A549 (cell line): ENCODE results near the gene ZNRF3. TPM values are rescaled to one million over a fixed set of nuclear protein-coding genes. Genes with fewer than 3 reads are reported as not detected.

Source experiments
- ATAC-seq, 2 experiments: fragments of 200-7000 bp in 1 of 2; fragments of >200 bp in 1 of 2; cut with Nextera tagmentation in 1 of 2; cut with Tn5 transposase in 1 of 2; 3 replicates each; pipeline versions ENCODE4 v1.8.0 to v1.9.1; 2018 to 2020; ENCODE audit warnings: mild to moderate bottlenecking in 1 of 2, moderate library complexity in 1 of 2
- CTCF ChIA-PET: fragments of 300-600 bp; sonication (Branson Sonifier 250); formaldehyde crosslinking; extraction: SDS; loops from one replicate; lab custom pipeline; 2021; ENCODE audit warnings: antibody characterized with exemption, inconsistent platforms; lab: Yijun Ruan, JAX
- POLR2A ChIA-PET: fragments of 350-600 bp; formaldehyde crosslinking; extraction: SDS; loops from one replicate; lab custom pipeline; 2021; ENCODE audit warnings: antibody characterized with exemption, inconsistent platforms; lab: Yijun Ruan, JAX
- DNase-seq, 2 experiments: peaks; one replicate each; pipeline versions ENCODE4 v3.0.0 to v3.0.0-alpha.2; 2011 to 2016; ENCODE audit warnings: low read depth in 1 of 2, low spot score in 1 of 2
- FAIRE-seq: peaks from 2 replicates; lab custom pipeline; 2011; peaks lifted over from hg19 to GRCh38; lab: Jason Lieb, UNC
- H3K27ac ChIP-seq, 2 experiments: fragments of >200 bp; sonication (Bioruptor Twin); formaldehyde crosslinking; 3 replicates each; pipeline ENCODE4 v1.5.1; 2016 to 2017
- H3K4me1 ChIP-seq: fragments of >200 bp; sonication (Bioruptor Twin); formaldehyde crosslinking; 3 replicates; pipeline ENCODE4 v1.6.1; 2016
- H3K4me2 ChIP-seq: fragments of >200 bp; sonication (Bioruptor Twin); formaldehyde crosslinking; 3 replicates; pipeline ENCODE4 v1.6.1; 2016
- H3K4me3 ChIP-seq: fragments of >200 bp; sonication (Bioruptor Twin); formaldehyde crosslinking; 3 replicates; pipeline ENCODE4 v1.5.1; 2016
- H3K9me3 ChIP-seq: fragments of >200 bp; sonication (Bioruptor Twin); formaldehyde crosslinking; 3 replicates; pipeline ENCODE4 v1.6.1; 2016
- BHLHE40 ChIP-seq: IDR thresholded peaks from 2 replicates; pipeline ENCODE4 v1.6.1; 2012; ENCODE audit warnings: low read depth, low read length, inconsistent platforms
- CEBPB ChIP-seq, 2 experiments: fragments of >200 bp in 1 of 2; sonication (Bioruptor Twin) in 1 of 2; formaldehyde crosslinking in 1 of 2; IDR thresholded peaks; 2 replicates each; pipeline ENCODE4 v1.6.1; 2012 to 2016
- CHD4 ChIP-seq: fragments of 200-600 bp; sonication (generic); IDR thresholded peaks from 2 replicates; pipeline ENCODE4 v1.6.1; 2016; ENCODE audit warnings: antibody characterized with exemption, mild to moderate bottlenecking, borderline replicate concordance
- EHF ChIP-seq: fragments of 250-450 bp; sonication (Bioruptor Pico); IDR thresholded peaks from 2 replicates; pipeline ENCODE4 v1.5.0; 2020; ENCODE audit warnings: mild to moderate bottlenecking
- EP300 ChIP-seq, 2 experiments: fragments of >200 bp; sonication (Bioruptor Twin); formaldehyde crosslinking; IDR thresholded peaks; 2 replicates in 1 of 2; 3 replicates in 1 of 2; pipeline ENCODE4 v1.6.1; 2016 to 2017
- ESRRA ChIP-seq: fragments of 150-350 bp; IDR thresholded peaks from 2 replicates; pipeline ENCODE4 v1.6.1; 2014; ENCODE audit warnings: mild to moderate bottlenecking, low read length, borderline replicate concordance
- FOXS1 ChIP-seq: fragments of 250-450 bp; sonication (Bioruptor Pico); IDR thresholded peaks from 2 replicates; pipeline ENCODE4 v1.5.0; 2020; ENCODE audit warnings: mild to moderate bottlenecking, moderate library complexity
- GATA3 ChIP-seq: IDR thresholded peaks from 2 replicates; pipeline ENCODE4 v1.6.1; 2012; ENCODE audit warnings: borderline replicate concordance
- HEYL ChIP-seq: fragments of 250-450 bp; sonication (Bioruptor Pico); IDR thresholded peaks from 2 replicates; pipeline ENCODE4 v1.8.0; 2021; ENCODE audit warnings: mild to moderate bottlenecking, moderate library complexity
- HMGXB4 ChIP-seq: fragments of 250-450 bp; sonication (Bioruptor Pico); IDR thresholded peaks from 2 replicates; pipeline ENCODE4 v1.5.0; 2021; ENCODE audit warnings: mild to moderate bottlenecking, moderate library complexity, borderline replicate concordance
- HOXA7 ChIP-seq: fragments of 250-450 bp; sonication (Bioruptor Pico); IDR thresholded peaks from 2 replicates; pipeline ENCODE4 v1.5.0; 2020; ENCODE audit warnings: mild to moderate bottlenecking, moderate library complexity
- HOXB5 ChIP-seq: fragments of 250-450 bp; sonication (Bioruptor Pico); IDR thresholded peaks from 2 replicates; pipeline ENCODE4 v1.5.0; 2020; ENCODE audit warnings: mild to moderate bottlenecking, moderate library complexity
- JUNB ChIP-seq: fragments of >200 bp; sonication (Bioruptor Twin); formaldehyde crosslinking; IDR thresholded peaks from 2 replicates; pipeline ENCODE4 v1.6.1; 2016
- KDM1A ChIP-seq: fragments of 200-600 bp; sonication (generic); IDR thresholded peaks from 2 replicates; pipeline ENCODE4 v1.6.1; 2016; ENCODE audit warnings: low read depth, mild to moderate bottlenecking
- PBX3 ChIP-seq: IDR thresholded peaks from 2 replicates; pipeline ENCODE4 v1.6.1; 2012
- RCOR1 ChIP-seq: fragments of 150-350 bp; IDR thresholded peaks from 2 replicates; pipeline ENCODE4 v1.6.1; 2014; ENCODE audit warnings: antibody characterized with exemption, low read length, low read depth
- REST ChIP-seq: fragments of 200-600 bp; sonication (generic); IDR thresholded peaks from 2 replicates; pipeline ENCODE4 v1.6.1; 2016; ENCODE audit warnings: antibody characterized with exemption, mild to moderate bottlenecking, moderate library complexity
- RFX5 ChIP-seq: fragments of 450-650 bp; IDR thresholded peaks from 2 replicates; pipeline ENCODE4 v1.7.1; 2014; ENCODE audit warnings: antibody characterized with exemption, mild to moderate bottlenecking, moderate library complexity
- RNF2 ChIP-seq: fragments of 200-600 bp; sonication (generic); IDR thresholded peaks from 2 replicates; pipeline ENCODE4 v1.6.1; 2016; ENCODE audit warnings: low read depth, mild to moderate bottlenecking, antibody characterized with exemption, moderate library complexity, borderline replicate concordance
- TP53 ChIP-seq: fragments of 250-450 bp; sonication (Bioruptor Pico); IDR thresholded peaks from 2 replicates; pipeline ENCODE4 v1.5.0; 2021; ENCODE audit warnings: mild to moderate bottlenecking, moderate library complexity
- WGBS: methylation state at CpG from one replicate; pipeline ENCODE4 v1.1.6; 2017; ENCODE audit errors: missing lambda C conversion rate; 5-methylcytosine and 5-hydroxymethylcytosine counted together
- polyA plus RNA-seq, 4 experiments: library from polyadenylated mRNA; depleted of rRNA in 3 of 4; stranded (reverse); fragments of >200 nt; fragmentation: RNase III in 1 of 4; extraction: RNeasy Plus Mini Kit Qiagen cat#74134 plus additional on column Dnase treatment in 1 of 4; gene quantifications; 2 replicates in 3 of 4; 3 replicates in 1 of 4; pipeline ENCODE4 v1.2.3, GENCODE V29; 2011 to 2017

ZNRF3 gene
- polyA plus RNA-seq, 2 of the 4 experiments (the other 2 are of a cell fraction): 4.6 to 6.9 TPM

GRCh38 chr22:28904211-28904896 is 21.0 kb downstream of the ZNRF3 start:
- TF ChIP-seq REST (no peak), KDM1A (no peak), EHF (CRISPR knock-in tag) (no peak), CHD4 (no peak), BHLHE40 (no peak), HOXB5 (no peak), JUNB (no peak), TP53 (CRISPR knock-in tag) (no peak), GATA3 (no peak), PBX3 (no peak), EP300 (IDR thresholded peaks at IDR 0.05) (no peak), FOXS1 (CRISPR knock-in tag) (no peak), HMGXB4 (no peak)
- TF ChIP-seq, all 56 proteins: peak for 0
- Histone ChIP-seq H3K4me1 (peaks cover 43% of the 10 kb centered on the region), H3K27ac (peak overlapping the region in 1 of 2 experiments; percentile 54; a peak in 3 of 6 replicates), H3K9me3 (no peaks in the 10 kb centered on the region), H3K4me3 (no peak overlapping the region), H3K4me2 (no peak overlapping the region)
- POLR2A ChIA-PET: no interaction called here
- 80% methylated on average over 7 of the region's 7 CpGs for WGBS
- DNase-seq (no peak), ATAC-seq (no peak), FAIRE-seq (no peak)
- CTCF ChIA-PET: interaction anchor here (0.6 to 0.9 kb wide), 2 partner anchors 10 to 93 kb away, joined by 3 read pairs; no protein-coding TSS in a partner anchor

GRCh38 chr22:28905256-28905832 is 22.0 kb downstream of the ZNRF3 start:
- no peaks in the 10 kb centered on the region for H3K9me3 ChIP-seq
- DNase-seq (no peak), FAIRE-seq (no peak), ATAC-seq (no peak)
- H3K27ac ChIP-seq: 0 out of 6 replicates have a peak overlapping the region, but pooled peaks of 1 of the 2 experiments have one; percentile 1
- CTCF ChIA-PET: interaction anchor here (0.6 to 1.1 kb wide), 3 partner anchors 15 to 135 kb away, joined by 3 to 4 read pairs (median 3); no protein-coding TSS in a partner anchor
- H3K4me2 ChIP-seq: no peak overlapping the region
- POLR2A ChIA-PET: no interaction called here
- no peak overlapping the region for H3K4me3 ChIP-seq
- H3K4me1 ChIP-seq: peaks cover 48% of the 10 kb centered on the region
- no peak for TF ChIP-seq HEYL (CRISPR knock-in tag)
- no peak for TF ChIP-seq RFX5
- no peak for TF ChIP-seq FOXS1 (CRISPR knock-in tag)
- no peak for TF ChIP-seq RCOR1
- no peak for TF ChIP-seq ESRRA
- TF ChIP-seq HOXA7 (CRISPR knock-in tag): no peak
- TF ChIP-seq CEBPB (IDR thresholded peaks at IDR 0.05): no peak
- TF ChIP-seq CHD4: no peak
- TF ChIP-seq RNF2: no peak
